ENCODE data around the gene SIX1. TPM values are rescaled to one million over a fixed set of nuclear protein-coding genes. Genes with fewer than 3 reads are reported as not detected.

Gene SIX1
- total RNA-seq, 1 experiment from 2014 or later: 0.32 TPM

GRCh38 chr14:60641742-60642269, 7.5 kb downstream of the SIX1 start:
- H3K36me3 ChIP-seq (ENCODE audit: control insufficient read depth, insufficient read depth, low read length): no peaks in the 10 kb centered on the region
- peaks cover 21% of the 10 kb centered on the region for H3K27me3 Mint-ChIP-seq (ENCODE audit: insufficient read depth, unreplicated experiment)
- no peaks in the 10 kb centered on the region for H3K9me3 Mint-ChIP-seq (ENCODE audit: unreplicated experiment)
- CTCF ChIA-PET: no interaction called here
- POLR2A ChIA-PET: no interaction called here
- H3K27me3 ChIP-seq (replicated peaks; ENCODE audit: control insufficient read depth, insufficient read depth, low read length): no peaks in the 10 kb centered on the region
- BruUV-seq (replicated peaks): no TSS peak
- H3K9me3 ChIP-seq: no peaks in the 10 kb centered on the region
- H3K4me1 Mint-ChIP-seq (ENCODE audit: low read depth, unreplicated experiment): peaks cover 9% of the 10 kb centered on the region
- intact Hi-C loops (cut with micrococcal nuclease; ENCODE audit: unreplicated experiment): no loop called here
- no peak overlapping the region for H3K27ac Mint-ChIP-seq (ENCODE audit: unreplicated experiment)
- H3K4me3 Mint-ChIP-seq (ENCODE audit: unreplicated experiment): no peak overlapping the region
- no peaks in the 10 kb centered on the region for H3K36me3 Mint-ChIP-seq (ENCODE audit: insufficient read depth, unreplicated experiment)
- TF ChIP-seq CTCF (IDR thresholded peaks at IDR 0.05; ENCODE audit: insufficient read depth in 1 of 2, low read depth in 1 of 2, low read length in 1 of 2, severe bottlenecking in 1 of 2, unreplicated experiment in 1 of 2): no peak
- peaks cover 9% of the 10 kb centered on the region; the same call in 1 of the 2 replicates for H3K4me1 ChIP-seq
- no peak overlapping the region for H3K4me3 ChIP-seq (ENCODE audit: low read depth, low read length)
- no peak for DNase-seq

GRCh38 chr14:60640859-60641741, 8.2 kb downstream of the SIX1 start:
- POLR2A ChIA-PET: no interaction called here
- no peak overlapping the region for H3K4me3 ChIP-seq (ENCODE audit: low read depth, low read length)
- Mint-ChIP-seq H3K9me3 (ENCODE audit: unreplicated experiment) (no peaks in the 10 kb centered on the region), H3K4me3 (ENCODE audit: unreplicated experiment) (no peak overlapping the region), H3K27me3 (ENCODE audit: insufficient read depth, unreplicated experiment) (peaks cover 16% of the 10 kb centered on the region), H3K4me1 (ENCODE audit: low read depth, unreplicated experiment) (peaks cover 9% of the 10 kb centered on the region), H3K27ac (ENCODE audit: unreplicated experiment) (no peak overlapping the region), H3K36me3 (ENCODE audit: insufficient read depth, unreplicated experiment) (no peaks in the 10 kb centered on the region)
- H3K36me3 ChIP-seq (ENCODE audit: control insufficient read depth, insufficient read depth, low read length): no peaks in the 10 kb centered on the region
- CTCF ChIA-PET: no interaction called here
- no TSS peak for BruUV-seq (replicated peaks)
- H3K4me1 ChIP-seq: peaks cover 9% of the 10 kb centered on the region; the same call in 1 of the 2 replicates
- H3K9me3 ChIP-seq: no peaks in the 10 kb centered on the region
- no peaks in the 10 kb centered on the region for H3K27me3 ChIP-seq (replicated peaks; ENCODE audit: control insufficient read depth, insufficient read depth, low read length)
- no peak for DNase-seq
- intact Hi-C loops (cut with micrococcal nuclease; ENCODE audit: unreplicated experiment): no loop called here
- no peak for TF ChIP-seq CTCF (IDR thresholded peaks at IDR 0.05; ENCODE audit: insufficient read depth in 1 of 2, low read depth in 1 of 2, low read length in 1 of 2, severe bottlenecking in 1 of 2, unreplicated experiment in 1 of 2)

- ChIA-PET CTCF (no interaction called here), POLR2A (no interaction called here)
- H3K27me3 Mint-ChIP-seq (ENCODE audit: insufficient read depth, unreplicated experiment): peaks cover 15% of the 10 kb centered on the region
- Histone ChIP-seq H3K4me3 (ENCODE audit: low read depth, low read length) (no peak overlapping the region), H3K36me3 (ENCODE audit: control insufficient read depth, insufficient read depth, low read length) (no peaks in the 10 kb centered on the region), H3K9me3 (no peaks in the 10 kb centered on the region), H3K4me1 (peaks cover 9% of the 10 kb centered on the region; the same call in 1 of the 2 replicates), H3K27me3 (replicated peaks; ENCODE audit: control insufficient read depth, insufficient read depth, low read length) (no peaks in the 10 kb centered on the region)
- no peaks in the 10 kb centered on the region for H3K36me3 Mint-ChIP-seq (ENCODE audit: insufficient read depth, unreplicated experiment)
- H3K9me3 Mint-ChIP-seq (ENCODE audit: unreplicated experiment): no peaks in the 10 kb centered on the region
- no peak for TF ChIP-seq CTCF (IDR thresholded peaks at IDR 0.05; ENCODE audit: insufficient read depth in 1 of 2, low read depth in 1 of 2, low read length in 1 of 2, severe bottlenecking in 1 of 2, unreplicated experiment in 1 of 2)
- peaks cover 9% of the 10 kb centered on the region for H3K4me1 Mint-ChIP-seq (ENCODE audit: low read depth, unreplicated experiment)
- BruUV-seq (replicated peaks): no TSS peak
- no peak overlapping the region for H3K27ac Mint-ChIP-seq (ENCODE audit: unreplicated experiment)
- no peak for DNase-seq
- intact Hi-C loops (cut with micrococcal nuclease; ENCODE audit: unreplicated experiment): no loop called here
- no peak overlapping the region for H3K4me3 Mint-ChIP-seq (ENCODE audit: unreplicated experiment)
Measured at GRCh38 chr14:60639674-60640073, 9.6 kb downstream of the SIX1 start.
